HG03103 (cell line): ENCODE data around the gene NECTIN1.

Experiments used
- ATAC-seq: cut with Tn5 transposase; IDR thresholded peaks from one replicate; pipeline ENCODE4 v1.9.1; 2021; ENCODE audit warnings: low read depth; ENCODE audit not compliant: unreplicated experiment

The NECTIN1 gene, protein sequence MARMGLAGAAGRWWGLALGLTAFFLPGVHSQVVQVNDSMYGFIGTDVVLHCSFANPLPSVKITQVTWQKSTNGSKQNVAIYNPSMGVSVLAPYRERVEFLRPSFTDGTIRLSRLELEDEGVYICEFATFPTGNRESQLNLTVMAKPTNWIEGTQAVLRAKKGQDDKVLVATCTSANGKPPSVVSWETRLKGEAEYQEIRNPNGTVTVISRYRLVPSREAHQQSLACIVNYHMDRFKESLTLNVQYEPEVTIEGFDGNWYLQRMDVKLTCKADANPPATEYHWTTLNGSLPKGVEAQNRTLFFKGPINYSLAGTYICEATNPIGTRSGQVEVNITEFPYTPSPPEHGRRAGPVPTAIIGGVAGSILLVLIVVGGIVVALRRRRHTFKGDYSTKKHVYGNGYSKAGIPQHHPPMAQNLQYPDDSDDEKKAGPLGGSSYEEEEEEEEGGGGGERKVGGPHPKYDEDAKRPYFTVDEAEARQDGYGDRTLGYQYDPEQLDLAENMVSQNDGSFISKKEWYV

DNA sequence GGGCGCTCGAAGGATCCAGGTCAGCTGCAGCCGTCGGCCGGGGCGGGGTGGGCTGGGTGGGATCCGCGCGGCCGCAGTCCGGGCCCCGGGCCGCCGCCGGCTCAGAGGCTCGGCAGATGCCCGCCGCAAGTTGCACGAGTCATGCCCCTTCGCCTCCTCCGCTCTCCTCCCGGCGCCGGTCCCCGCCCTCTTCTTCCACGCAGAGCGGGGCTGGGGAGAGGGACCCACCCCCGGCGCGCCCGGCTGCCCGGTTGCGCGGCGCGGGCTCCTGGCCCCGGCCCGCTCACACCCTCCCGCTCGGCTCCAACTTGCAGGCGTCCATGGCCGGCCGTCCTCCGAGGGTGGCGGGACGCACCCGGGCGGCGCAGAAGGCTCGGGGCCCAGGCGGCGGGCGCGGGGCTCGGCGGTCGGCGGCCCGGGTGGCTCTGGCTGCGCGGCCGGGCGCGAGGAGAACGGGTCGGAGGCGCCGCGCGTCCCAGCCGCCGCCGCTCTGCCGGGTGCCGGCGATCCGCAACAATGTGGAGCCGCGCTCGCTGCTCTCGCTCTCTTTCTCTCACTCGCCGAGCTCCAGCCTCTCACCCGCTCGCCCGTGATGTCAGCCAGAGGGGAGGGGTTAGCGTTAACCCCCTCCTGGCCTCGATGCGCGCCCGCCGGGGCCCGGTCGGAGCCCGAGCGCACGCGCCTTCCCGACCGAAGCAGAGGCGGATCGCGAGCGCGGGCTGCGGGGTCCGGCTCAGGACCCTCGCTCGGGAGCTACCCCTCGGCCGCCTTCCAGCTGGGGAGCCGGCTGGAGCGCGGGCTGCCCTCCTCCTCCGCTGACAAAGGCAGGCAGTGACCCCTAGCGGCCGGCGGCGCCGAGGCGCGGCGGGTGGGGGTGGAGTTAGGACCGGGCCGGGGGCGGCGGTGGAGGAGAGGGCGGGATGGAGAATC lies at the start of gene NECTIN1:
Gene NECTIN1, minus strand, starts transcription at position 550 of the 930 bp plus-strand sequence. CDS start 647 bp downstream, outside the sequence.
- peak; percentile 79 for ATAC-seq

DNA sequence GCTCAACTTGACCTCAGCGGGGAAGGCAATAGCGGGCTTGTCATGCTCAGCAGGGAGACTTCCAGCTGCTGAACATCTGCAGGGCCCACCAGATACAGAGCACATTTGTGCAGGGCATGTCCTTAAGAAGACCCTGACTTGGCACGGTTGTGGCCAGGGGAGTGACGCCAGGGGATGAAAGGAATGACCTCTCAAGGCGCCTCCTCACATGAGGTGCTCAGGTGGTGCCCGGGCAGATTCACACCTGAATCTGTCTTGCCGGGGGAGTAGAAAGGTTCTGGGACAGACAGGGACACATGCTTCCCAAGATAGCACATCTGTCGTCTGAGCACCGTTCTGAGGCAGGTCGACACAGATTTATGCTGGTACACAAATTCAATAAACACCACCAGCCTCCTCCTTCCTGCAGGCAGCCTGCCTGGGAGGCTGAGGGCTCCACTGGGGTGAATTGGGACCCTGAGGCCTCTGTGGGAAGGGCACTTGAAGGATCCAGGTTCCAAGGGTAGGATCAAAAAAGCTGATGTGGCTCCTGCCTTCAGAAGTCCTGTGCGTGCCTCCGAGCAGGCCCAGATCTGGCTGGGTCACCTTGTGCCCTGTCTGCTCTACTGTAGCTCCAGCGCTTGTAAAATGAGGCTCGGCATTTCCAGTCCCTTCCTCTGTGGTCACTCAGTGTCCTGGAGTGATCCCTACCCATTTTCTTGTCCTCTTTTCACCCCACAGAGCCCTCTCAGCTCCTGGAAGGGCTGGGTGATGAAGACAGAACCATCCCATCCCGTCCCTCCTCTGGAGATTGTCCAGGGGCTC lies 49.6 kb upstream of the NECTIN1 start:
- no peak for ATAC-seq

DNA sequence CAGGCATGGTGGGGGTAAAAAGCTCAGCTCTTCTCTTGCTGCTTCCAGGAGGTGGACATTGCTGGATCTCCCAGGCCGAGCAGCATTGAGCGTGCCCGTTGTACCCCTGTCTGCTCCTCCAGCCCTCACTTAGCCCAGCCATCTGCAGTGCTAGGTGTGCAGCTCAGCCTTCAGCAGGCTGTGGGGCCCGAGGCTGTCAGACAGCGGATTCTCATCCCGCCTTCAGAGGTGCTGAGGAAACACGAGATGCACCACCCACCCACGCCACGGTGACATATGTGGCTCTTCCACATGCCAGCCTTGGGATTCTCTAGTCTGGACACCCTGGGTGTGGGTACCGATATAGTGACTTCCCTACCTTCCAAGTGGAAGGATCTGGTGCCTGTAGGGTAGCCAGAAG lies 48.9 kb upstream of the NECTIN1 start:
- no peak for ATAC-seq

DNA sequence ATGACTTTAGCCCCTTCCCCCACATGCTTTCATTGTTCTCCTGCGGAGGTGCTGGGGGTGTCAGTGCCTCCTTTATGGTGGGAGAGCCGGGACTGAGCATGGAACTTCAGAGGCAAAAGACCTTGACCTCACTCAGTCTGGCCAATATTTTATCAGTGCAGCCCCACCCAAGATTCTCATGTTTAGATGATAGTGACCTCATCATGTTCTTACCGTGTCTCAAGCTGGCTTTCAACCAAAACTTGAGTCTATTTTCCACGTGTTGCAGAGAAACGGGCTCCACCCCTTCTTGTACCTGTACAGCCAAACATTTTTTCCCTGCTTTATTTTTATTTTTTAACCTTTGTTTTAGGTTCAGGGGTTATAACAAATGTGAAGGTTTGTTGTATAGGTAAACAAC lies 47.7 kb upstream of the NECTIN1 start:
- no peak for ATAC-seq

DNA sequence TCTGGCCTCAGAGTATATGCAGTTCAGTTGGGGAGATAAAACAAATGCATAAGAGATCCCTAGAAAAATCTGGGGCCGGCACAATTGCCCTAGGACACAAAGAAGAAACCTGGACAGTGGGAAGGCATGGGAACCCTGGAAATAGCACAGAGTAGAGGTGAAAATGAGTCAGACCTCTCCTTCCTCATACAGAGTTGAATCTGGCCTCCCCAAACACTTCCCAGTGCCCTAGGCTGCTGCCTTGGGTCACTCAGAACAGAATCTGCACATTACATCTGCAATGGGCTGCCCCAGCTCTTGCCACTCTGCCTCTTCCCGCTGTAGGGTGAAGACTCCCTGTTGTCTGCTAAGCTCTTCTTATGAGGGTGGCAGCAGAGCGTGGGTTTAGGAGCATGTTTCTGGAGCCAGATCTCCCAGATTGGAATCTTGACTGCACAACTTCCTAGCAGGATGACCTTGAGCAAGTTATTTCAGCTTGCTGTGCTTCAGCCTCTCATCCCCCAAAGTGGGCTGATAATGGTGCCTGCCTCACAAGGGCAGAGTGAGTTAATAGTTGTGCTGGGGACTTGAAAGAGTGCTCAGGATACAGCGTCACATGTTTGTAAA lies 47.1 kb upstream of the NECTIN1 start:
- no peak for ATAC-seq

DNA sequence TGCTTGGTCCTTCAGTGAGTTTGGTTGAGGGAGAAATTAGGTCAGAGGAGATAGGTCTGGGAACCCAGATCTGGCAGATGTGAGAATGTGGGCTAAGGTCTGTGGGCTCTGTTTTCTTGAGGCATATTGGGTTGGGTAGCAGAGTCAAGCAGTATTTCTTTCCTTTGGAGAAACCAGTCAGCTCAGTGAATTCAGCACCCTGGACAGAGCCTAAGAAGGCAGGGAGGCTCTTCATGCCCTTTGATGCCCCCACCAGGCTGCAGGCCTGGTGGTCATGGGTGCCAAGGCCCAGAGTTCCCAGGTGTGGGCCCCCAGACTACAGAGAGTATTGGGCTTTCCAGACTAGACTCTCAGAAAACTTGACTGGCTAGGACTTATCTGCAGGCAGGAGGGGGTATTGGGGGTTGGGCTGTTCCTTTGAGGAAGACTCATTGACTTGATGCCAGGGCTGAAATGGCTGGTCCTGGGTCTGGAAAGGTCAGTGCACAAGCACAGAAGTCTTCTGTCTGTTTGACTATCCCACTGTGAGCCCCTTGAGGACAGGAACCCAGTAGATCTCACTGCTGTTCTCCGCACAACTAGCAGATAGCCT lies 45.3 kb upstream of the NECTIN1 start:
- no peak for ATAC-seq

DNA sequence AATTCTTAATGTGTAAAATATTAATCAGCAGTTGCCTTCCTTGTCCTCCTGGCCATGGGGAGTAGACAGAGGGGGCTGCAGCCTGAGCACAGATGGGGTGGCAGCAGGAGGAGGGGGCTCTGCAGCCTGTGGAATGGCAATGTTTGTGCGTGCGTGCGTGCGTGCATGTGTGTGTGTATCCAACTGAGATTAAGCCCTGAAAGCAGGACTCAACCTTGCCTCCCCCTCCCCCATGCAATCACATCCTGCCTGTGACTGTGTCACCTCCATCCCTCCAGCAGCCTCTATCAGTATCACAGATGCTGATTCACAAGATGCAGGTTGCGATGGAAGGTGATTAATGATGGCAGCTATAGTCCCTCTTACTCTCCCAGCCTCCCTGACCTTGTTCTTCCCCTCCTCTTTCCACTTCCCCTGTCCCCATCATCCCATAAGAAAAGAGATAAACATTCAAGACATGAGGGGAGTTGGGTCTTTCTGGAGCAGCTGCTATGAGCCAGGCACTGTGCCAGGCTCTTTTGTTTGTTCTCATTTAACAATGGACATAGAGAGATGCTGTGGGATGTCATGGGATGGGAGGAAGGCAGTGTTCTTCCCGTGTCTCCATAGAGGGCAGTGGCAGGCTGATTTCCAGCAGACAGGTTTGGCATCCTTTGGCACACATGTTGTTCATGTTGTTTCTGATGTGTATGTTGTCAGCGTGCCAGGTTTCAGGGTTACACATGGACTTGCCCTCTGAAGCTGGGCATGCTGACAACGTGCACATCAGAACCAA lies 43.8 kb upstream of the NECTIN1 start:
- ATAC-seq: no peak

DNA sequence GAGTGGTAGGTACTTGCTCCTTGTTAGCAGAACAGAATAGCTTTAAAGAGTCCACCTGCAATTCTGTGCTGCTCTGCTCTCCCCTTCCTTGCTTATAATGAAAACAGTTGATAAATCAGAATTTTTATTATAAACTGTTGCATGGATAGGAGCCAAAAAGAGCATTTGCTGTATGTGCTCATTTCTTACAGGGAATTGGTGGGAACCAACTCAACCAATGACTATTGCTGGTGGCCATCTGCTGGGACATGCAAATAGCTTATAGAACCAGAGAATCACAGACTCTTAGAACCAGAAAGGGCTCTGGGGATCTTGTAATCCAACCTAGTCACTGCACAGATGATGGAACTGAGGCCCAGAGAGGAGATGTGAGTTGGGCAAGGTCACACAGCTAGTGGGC lies 43.1 kb upstream of the NECTIN1 start:
- ATAC-seq: no peak

DNA sequence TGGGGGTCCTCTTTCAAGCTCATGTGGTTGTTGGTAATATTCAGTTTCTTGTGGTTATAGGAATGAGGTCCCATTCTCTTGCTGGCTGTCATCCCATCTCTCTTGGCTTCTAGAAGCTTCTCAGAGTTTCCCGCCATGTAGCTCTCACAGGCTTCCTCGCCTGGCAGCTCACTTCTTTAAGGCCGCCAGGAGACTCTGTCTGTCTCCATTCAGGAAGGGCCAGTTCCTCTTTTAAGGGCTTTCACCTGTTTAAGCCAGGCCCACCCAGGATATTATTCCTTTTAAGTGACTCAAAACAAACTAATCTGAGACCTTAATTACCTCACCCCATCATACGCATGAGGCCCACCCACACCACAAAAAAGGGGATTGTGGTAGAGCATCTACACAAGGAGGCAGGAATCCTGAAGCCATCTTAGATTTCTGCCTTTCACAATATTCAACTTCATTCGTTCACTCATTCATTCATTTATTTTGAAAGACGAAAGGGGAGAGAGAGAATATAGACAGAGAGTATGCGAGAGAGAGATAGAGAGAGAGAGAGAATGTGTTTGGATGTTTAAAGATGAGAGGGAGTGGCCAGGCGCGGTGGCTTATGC lies 42.3 kb upstream of the NECTIN1 start:
- no peak for ATAC-seq

DNA sequence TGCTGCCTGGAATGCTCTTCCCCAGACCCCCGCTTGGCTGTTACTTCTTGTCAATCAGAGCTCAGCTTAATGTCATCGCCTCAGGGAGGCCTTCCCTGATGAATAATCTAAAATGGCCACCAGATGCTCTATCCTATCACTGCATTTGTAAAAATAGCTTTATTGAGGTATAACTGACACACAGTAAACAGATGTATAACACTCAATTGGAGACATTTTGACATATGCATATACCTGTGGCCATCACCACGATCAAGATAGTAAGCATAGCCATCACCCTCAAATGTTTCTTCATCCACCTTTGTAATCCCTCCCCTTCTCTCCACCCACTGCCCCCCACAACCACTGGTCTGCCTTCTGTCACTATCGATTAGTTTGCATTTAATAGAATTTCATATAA lies 36.6 kb upstream of the NECTIN1 start:
- no peak for ATAC-seq

DNA sequence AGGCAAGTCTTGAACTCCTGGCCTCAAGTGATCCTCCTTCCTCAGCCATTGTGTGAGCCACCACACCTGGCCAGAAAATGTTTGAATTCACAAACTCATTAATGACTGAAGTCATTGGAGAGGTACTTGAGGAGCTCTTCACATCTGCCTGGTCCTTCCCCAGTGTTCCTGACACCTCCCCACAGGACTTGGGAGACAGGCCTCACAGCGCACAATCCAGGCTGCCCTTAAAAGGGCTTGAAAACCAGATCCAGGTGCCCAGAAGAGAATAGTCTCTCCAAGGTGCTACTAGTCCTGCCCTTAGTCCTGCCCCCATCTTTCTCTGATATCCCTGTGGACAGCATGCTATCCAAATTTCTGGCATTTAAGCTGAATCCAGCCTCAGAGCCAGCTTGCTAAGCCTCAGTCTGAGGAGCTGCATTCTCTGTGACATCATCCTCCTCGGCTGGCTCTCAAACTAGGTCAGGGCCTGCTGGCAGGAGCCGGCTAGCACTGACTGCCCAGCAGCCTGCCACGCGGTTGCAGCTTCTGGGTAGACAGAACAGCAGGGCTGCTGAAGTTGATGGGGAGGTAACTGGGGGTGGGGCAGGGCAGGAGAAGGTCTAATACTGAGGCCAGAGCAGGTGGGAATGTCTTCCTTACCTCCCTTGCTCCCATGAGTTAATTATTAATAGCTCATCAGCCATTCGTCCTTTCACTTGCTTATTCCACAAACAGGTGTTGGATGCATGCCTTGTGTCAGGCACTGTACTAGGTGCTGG lies 35.3 kb upstream of the NECTIN1 start:
- ATAC-seq: no peak

DNA sequence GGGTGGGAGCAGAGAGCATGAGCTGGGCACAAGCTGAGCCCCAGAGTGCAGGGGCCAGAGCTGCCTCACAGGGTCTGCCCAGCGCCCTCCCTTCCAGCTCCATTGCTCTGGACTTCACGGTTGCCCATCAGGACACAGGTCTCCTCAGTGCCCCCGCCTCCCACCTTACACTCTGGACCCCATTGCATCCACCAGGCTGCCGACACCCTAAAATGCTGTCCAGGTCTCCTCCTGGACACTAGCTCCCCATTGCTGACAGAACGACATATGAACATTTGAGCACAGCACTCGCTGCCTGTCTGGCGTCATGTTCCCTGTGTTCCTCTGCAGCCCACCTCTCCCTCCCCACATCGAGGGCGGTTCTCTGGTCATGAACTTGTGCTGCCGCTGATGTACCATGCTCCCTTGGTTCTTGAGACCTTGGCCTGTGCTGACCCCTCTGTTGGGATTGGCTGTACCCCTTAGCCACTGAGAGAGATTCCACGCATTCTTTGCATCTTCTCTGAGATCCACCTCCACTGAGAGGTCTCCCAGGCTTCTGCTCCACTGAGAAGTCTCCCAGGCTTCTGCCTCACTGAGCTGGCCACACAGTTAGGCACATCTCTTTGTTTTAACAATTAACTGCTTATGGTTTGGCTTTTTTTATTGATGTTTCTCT lies 34.2 kb upstream of the NECTIN1 start:
- ATAC-seq: no peak

DNA sequence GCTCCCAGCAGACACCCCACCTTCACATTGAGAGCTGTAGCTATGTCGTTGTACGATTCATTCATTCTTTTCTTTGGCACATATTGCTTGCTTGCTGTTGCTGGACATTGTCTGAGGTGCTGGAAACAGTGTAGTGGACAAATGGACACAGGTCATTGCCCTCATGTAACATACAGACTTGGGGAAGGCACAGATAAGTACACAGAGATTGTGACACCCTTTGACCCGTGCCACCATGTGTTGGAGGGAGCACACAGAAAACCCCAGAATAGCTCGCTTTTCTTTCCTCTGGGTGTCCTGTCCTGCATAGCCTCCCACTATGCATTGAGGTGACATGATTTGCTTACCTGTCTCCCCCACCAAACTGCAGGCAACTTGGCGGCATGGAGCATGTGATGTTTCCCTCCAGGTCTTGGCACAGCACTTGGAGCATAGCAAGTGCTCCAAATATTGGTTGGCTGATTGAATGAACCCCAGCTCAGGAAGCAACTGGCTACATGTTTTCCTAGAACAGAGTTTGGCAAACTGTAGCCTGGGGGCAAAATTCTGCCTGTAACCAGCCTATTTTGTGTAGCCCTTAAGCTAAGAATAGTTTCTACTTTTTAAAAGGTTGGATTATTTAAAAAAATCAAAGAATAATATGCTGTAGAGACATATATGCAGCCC lies 30.9 kb upstream of the NECTIN1 start:
- no peak for ATAC-seq

DNA sequence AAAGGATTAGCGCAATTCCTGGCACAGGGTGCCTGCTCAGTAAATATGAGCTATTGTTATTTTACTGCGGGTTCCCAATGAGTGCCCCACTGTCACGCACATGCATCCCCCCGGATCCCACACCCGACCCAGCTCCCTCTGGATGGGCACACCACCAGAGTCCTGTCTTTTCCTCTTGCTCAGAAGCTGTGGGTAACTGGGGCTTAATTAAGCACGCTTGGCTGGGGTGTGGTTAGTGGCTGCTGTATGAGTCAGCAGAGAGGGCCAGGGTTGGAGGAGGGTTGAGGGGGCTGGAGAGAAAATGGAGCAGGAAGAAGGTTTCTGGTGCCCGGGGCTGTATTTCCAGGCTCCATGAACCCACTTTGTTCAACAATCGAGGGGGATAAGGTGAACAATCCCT lies 30.3 kb upstream of the NECTIN1 start:
- no peak for ATAC-seq

DNA sequence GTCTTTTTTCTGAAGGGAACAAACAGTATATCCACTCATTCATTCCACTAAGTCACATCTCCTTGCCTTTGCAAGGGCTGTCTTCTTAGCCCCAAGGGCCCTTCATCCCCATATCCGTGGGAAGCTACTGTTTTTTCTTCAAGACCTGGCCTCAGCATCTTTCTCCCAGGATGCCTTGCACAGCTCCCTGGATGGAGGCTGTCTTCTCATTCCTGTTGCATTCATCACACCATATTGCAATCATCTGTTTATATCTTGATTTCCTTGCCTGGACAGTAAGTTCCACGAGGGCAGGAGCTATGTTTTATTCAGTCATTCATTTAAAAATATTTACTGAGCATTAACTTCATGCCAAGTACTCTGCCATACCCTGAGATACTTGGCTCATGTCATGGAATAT lies 29.3 kb upstream of the NECTIN1 start:
- no peak for ATAC-seq

DNA sequence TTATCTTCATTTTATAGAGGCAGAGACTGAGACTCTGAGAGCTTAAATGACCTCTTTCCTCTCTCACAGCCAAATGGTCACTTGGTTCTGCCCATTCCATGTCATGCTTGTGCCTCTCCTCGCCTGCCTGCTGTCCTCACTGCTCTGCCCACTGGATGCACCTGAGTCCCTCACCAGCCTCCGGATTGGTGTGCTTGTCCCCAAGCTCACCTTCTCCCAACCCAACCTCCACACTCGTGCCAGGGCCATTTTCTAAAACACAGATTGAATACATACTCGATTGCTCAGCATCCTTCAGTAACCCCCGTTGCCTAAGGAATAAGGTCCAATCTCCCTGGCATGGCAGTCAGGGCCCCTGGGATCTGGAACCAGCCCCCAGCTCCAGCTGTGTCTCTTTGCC lies 28.4 kb upstream of the NECTIN1 start:
- no peak for ATAC-seq
